ENCODE data around the gene PCSK6.
A peak's percentile ranks its signal among the peaks of the same experiment; 100 is the strongest.

PCSK6 gene

GRCh38 chr15:101491734-101492640, 2.5 kb upstream of the PCSK6 start:
- no peak for DNase-seq (ENCODE audit: low spot score)
- H3K27ac ChIP-seq = no peak overlapping the region
- no peak for TF ChIP-seq CTCF (conservative IDR thresholded peaks at IDR 0.05; ENCODE audit: low read depth)
- ChIA-PET CTCF (interaction anchor here (0.7 to 1.6 kb wide), 2 partner anchors 9 to 75 kb away, joined by 3 to 7 read pairs; no protein-coding TSS in a partner anchor), POLR2A (ENCODE audit: low non-redundant PET) (no interaction called here)

- DNase-seq (ENCODE audit: low spot score) = peak; percentile 42
- no peak for TF ChIP-seq CTCF (conservative IDR thresholded peaks at IDR 0.05; ENCODE audit: low read depth)
- ChIA-PET POLR2A (ENCODE audit: low non-redundant PET) (no interaction called here), CTCF (interaction anchor here (0.6 to 1.6 kb wide), 4 partner anchors 10 to 191 kb away, joined by 3 to 7 read pairs (median 4); no protein-coding TSS in a partner anchor)
- no peak overlapping the region for H3K27ac ChIP-seq
Observed at GRCh38 chr15:101490922-101491733, 1.6 kb upstream of the PCSK6 start.

- ChIA-PET CTCF (interaction anchor here (0.6 to 0.9 kb wide), 3 partner anchors 53 to 190 kb away, joined by 3 to 4 read pairs (median 3); no protein-coding TSS in a partner anchor), POLR2A (ENCODE audit: low non-redundant PET) (no interaction called here)
- DNase-seq (ENCODE audit: low spot score) = no peak
- no peak for TF ChIP-seq CTCF (conservative IDR thresholded peaks at IDR 0.05; ENCODE audit: low read depth)
- no peak overlapping the region for H3K27ac ChIP-seq
Observed at GRCh38 chr15:101490408-101490891, 943 bp upstream of the PCSK6 start.

GRCh38 chr15:101489237-101489598, 289 bp downstream of the PCSK6 start:
- DNase-seq (ENCODE audit: low spot score) = peak; percentile 57
- CTCF ChIA-PET = no interaction called here

GRCh38 chr15:101488300-101489164, 975 bp downstream of the PCSK6 start:
- CTCF ChIA-PET = no interaction called here
- TF ChIP-seq CTCF (conservative IDR thresholded peaks at IDR 0.05; ENCODE audit: low read depth) = no peak
- DNase-seq (ENCODE audit: low spot score) = no peak
- H3K27ac ChIP-seq = no peak overlapping the region
- POLR2A ChIA-PET (ENCODE audit: low non-redundant PET) = no interaction called here

More at GRCh38 chr15:101489237-101489598, 289 bp downstream of the PCSK6 start:
- POLR2A ChIA-PET (ENCODE audit: low non-redundant PET) = no interaction called here
- no peak for TF ChIP-seq CTCF (conservative IDR thresholded peaks at IDR 0.05; ENCODE audit: low read depth)
- no peak overlapping the region for H3K27ac ChIP-seq
